HG03342 (cell line): Measurements from ENCODE around the gene SLC15A4.
"Not testable (repeated sequence)": the region's sequence is repeated elsewhere in the genome, so short reads cannot be mapped to it uniquely, and the experiment has no call there.

Experiments used
- ATAC-seq: cut with Tn5 transposase; IDR thresholded peaks from one replicate; pipeline ENCODE4 v1.9.1; 2021; ENCODE audit warnings: mild to moderate bottlenecking, moderate library complexity; ENCODE audit not compliant: unreplicated experiment

The SLC15A4 gene

GRCh38 chr12:128846671-128847070 lies 22.9 kb upstream of the SLC15A4 start:
- ATAC-seq = not testable (repeated sequence)

- peak; percentile 55 for ATAC-seq
These were observed 20.4 kb upstream of the SLC15A4 start for GRCh38 chr12:128844031-128844635.

DNA sequence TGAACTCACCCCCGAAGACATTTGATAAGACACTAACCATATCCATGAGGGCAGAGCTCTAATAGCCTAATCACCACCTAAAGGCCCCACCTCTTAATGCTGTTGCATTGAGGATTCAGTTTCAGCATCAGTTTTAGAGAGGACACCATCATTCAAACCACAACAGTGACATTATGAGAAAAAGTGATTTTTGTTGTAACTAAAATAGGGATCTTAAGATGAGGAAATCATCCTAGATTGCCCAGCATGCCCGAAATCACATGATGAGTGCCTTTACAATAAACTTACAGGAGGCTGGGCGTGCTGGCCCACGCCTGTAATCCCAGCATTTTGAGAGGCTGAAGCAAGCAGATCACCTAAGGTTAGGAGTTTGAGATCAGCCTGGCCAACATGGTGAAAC lies 19.8 kb upstream of the SLC15A4 start:
- ATAC-seq = no peak

DNA sequence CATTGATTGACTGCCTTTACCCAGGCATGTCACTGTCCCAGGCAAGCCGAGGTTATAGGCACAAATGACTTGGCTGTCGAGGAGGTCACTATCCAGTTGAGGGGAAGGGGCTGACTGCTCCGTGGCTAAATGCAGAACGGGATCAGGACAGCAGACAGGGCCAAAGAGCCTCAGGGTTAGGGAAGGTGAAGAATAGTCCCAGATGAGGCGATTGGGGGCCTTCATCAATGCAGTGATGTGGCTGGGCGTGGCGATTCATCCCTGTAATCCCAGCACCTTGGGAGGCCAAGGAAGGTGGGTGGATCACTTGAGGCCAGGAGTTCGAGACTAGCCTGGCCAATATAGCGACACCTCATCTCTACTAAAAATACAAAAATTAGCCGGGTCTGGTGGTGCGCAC lies 18.8 kb upstream of the SLC15A4 start:
- ATAC-seq = no peak

DNA sequence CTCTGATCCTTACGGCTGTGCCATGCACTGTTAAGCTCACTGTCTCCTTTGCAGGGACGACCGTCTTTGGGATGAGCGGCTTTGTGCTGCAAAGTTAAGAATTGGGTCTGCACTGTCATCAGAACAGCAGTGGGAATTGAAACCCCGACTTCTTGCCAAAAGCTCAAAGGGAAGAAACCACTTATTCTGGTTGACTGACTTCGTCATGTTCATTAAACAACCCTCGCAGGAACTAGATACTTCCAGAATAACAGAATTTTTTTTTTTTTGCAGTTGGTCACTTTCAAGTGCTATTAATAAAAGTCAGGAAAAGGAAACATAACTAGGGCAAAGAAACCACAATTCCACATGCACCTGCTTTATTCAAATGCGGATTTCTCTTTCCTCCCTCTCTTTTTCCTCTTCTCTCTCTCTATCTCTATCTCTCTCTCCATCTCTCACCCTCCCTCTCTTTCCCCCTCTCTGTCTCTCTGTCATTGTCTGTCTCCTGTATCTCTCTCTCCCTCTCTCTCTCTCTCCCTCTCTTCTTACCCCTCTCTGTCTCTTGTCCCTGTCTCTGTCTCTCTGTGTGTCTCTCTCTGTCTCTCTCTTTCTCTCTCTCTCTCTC lies 17.2 kb upstream of the SLC15A4 start:
- ATAC-seq = peak; percentile 58

DNA sequence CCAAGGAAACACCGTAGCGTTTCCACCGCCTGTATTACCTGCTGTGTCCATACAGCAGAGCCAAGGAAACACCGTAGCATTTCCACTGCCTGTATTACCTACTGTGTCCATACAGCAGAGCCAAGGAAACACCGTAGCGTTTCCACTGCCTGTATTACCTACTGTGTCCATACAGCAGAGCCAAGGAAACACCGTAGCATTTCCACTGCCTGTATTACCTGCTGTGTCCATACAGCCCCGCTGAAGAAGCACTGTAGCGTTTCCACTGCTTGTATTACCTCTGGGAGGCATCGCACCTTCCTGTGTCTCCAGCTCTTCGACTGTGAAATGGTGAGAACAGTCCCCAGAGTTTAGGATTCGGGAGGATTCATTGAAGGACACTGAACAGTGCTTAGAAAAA lies 16.1 kb upstream of the SLC15A4 start:
- not testable (repeated sequence) for ATAC-seq

DNA sequence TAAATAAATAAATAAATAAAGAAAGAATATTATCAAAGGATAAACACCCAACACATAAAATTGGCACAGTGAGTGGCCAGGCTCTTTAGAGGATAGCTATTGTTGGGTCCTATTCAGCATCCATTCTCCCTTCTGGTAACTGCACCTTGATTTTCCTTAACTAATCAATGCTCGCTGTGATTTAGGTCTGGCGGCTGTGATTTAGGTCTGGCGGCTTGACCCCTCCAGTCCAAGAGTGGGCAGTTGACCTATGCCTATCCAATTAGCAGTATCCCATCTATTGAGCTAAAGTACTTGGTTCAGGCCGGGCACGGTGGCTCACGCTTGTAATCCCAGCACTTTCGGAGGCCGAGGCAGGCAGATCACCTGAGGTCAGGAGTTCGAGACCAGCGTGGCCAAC lies 9.7 kb upstream of the SLC15A4 start:
- ATAC-seq = no peak

- ATAC-seq = peak; percentile 47
These were observed 6.7 kb upstream of the SLC15A4 start for GRCh38 chr12:128830505-128830893.

DNA sequence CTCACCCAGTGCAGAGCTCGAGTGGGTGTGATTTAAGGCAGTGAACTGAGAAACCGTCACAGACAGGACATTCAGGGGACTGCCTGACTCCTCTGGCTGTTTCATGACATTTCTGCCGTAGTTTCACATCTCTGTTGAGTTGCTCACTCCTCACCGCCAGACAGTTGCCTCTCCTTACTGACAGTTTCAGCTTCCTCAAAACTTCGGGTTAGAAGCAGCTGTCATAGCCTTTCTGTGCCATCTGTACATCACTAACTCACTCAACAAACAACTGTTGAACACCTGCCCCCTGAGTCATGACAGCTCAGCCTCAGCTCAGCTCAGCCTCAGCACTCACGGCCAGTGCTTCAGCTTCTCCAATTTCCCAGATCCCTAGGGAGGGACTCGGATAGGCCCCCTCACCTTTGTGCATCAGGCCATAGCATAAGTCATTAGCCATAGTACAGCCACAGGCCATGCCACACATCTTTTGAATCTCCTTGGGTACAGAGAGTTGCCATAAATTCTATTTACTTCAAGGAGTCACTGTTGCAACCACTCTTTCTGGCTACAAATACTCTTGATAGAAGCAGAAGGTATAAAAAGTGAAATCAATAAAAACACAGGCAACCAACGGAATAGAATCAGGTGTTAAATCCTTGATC lies 6.2 kb upstream of the SLC15A4 start:
- peak; percentile 90 for ATAC-seq

- ATAC-seq = no peak
These were observed 4.0 kb upstream of the SLC15A4 start for GRCh38 chr12:128827724-128828123.

- no peak for ATAC-seq
These were observed 2.1 kb upstream of the SLC15A4 start for GRCh38 chr12:128825835-128826234.

DNA sequence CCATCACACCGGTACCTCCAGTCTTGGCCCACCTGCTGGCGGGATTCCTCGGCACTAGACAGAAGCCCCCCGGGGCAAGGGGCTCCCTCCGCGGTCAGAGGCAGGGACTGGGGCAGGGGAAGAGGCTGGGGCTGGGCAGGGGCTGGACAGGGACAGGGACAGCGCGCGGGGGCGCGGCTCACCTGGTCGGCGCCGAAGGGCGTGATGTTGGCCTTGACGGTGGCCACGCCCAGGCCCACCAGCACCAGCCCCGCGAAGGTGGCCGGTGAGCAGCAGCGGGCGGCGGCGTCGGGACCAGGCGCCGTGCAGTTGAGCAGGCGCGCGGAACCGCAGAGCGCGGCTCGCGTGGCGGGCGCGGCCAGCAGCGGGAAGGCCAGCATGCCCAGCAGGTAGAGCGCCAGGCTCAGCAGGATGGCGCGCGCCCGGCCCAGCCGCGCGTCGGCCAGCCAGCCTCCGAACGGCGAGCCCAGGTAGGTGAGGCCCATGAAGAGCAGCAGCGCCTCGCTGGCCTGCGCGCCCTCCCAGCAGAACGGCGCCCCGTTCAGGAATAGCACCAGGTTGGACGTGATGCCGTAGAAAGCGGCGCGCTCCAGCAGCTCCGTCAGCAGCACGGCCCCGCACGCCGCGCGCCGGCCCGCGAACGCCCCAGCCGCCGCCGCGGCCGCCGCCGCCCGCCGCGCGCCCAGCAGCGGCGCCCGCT lies 392 bp downstream of the SLC15A4 start:
- peak; percentile 3 for ATAC-seq

DNA sequence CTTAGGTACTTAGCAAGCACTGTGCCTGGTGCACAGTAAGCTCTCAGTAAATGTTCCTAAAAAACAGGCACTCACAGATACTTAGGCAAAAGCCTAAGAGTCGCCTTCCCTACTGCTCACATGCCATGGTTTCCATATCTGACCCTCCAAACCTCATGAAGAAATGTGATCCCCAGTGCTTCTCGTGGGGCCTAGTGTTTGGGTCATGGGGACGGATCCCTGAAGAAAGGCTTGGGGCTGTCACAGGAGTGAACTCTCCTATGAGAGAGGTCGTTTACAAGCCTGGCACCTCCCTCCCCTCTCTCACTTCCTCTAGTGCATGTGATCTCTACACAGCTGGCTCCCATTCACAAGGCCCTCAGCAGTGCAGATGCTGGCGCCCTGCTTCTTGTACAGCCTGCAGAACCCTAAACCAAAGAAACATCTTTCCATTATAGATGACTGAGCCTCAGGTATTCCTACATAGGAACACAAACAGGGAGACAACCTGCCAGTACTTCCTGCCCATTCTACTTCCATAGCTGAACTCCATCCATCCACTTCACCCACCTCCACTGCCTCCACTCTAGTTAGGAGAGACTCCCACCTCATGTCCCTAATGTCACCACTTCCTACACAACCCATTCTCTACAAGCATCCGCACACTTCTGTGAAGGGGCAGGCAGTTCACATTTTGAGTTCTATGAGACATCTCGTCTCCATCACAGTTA lies 2.9 kb downstream of the SLC15A4 start:
- ATAC-seq = peak; percentile 65

- ATAC-seq = no peak
These were observed 3.5 kb downstream of the SLC15A4 start for GRCh38 chr12:128820253-128820652.

- ATAC-seq = no peak
These were observed 4.2 kb downstream of the SLC15A4 start for GRCh38 chr12:128819293-128820144.

DNA sequence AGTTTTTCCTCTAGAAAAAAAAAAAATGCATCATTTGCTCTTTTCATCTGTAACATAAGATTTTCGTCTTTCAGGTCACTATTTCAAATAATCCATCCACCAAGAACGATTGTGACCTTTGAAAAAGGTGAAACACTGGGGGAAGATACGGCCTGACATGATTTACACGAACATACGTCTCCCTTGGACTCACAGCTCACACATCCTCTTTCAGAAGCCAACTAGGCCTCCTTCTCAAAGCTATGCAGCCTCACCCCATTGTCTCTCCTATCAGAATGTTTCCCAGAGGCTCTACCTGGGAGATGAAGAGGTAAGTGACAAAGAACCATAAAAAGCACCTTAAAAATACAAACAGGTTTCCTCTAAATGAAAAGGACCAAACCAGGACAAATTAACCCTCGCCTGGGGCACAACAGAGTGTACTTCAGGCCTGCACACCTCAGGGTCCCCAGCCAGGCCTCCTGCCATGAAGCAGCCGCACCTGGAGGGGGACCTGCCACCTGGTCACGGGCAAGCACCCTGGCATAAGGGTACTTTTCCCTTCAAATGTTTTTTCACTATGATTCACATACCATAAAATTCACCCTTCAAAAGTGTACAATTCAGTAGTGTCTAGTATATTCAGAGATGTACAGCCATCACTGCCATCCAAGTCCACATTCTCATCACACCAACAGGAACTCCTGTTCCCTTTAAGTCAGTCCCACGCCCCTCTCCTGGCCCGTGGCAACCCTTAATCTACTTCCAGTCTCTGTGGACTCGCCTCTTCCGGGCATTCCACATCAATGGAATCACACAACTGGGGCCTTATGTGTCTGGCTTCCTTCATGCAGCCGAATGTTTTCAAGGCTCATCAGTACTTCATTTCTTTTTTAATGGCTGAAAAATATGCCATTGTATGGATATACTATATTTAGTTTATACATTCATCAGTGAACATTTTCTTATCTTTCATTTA lies 5.4 kb downstream of the SLC15A4 start:
- peak; percentile 31 for ATAC-seq

DNA sequence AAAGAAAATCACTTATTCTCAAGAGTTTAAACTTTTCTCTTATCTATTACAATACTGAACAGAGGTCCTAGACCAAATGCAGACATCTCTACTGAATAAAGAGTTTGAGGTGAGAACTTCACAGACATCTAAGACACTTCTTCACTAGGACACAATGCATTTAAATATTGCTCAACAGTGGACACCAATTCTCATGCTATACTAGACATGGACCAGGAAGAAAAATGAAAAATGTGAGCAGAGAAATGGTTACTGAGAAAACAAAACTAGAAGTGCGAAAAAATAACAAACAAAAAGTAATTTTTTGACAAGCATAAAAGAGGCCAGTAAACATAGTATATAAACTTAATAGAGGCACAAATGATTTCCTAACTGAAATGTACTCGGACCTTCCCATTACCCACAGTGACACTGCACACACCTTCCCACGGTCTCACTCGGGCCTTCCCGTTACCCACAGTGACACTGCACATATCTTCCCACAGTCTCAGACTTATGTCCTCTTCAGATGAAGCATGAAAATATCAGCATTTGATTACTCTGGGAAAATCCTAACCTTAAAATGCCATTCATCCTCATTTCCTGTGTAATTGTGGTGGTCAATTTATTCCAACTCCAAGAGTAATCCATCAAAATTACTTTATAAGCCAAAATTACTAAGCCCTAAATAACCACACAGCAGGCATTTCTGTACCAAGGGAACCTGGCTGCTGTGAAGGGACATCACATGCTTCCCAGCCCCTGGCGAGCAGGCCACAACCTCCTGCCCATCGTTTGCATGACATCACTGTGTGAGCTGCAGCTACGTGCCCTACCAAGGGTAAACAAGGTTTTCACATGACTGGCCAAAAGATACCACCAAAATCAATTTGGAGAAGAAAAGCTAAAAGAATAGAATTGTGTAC lies 6.4 kb downstream of the SLC15A4 start:
- peak; percentile 36 for ATAC-seq

GRCh38 chr12:128816643-128816920 lies 7.2 kb downstream of the SLC15A4 start:
- ATAC-seq = no peak
